Renal cortical epithelial cell (primary cell): ENCODE data around the gene TMEM80. TPM values are rescaled to one million over a fixed set of nuclear protein-coding genes. Genes with fewer than 3 reads are reported as not detected.
"Not testable (repeated sequence)": the region's sequence is repeated elsewhere in the genome, so short reads cannot be mapped to it uniquely, and the experiment has no call there.

ENCODE experiments used
- DNase-seq: peaks from one replicate; pipeline ENCODE4 v3.0.0-alpha.2; 2011; ENCODE audit warnings: low read depth
- total RNA-seq: library from RNA; depleted of rRNA; stranded (reverse); fragments of >200 nt; gene quantifications from 2 replicates; pipeline ENCODE4 v1.2.3, GENCODE V29; 2014

TMEM80 gene
- 3.6 and 7.7 TPM in 2 replicates for total RNA-seq

DNA sequence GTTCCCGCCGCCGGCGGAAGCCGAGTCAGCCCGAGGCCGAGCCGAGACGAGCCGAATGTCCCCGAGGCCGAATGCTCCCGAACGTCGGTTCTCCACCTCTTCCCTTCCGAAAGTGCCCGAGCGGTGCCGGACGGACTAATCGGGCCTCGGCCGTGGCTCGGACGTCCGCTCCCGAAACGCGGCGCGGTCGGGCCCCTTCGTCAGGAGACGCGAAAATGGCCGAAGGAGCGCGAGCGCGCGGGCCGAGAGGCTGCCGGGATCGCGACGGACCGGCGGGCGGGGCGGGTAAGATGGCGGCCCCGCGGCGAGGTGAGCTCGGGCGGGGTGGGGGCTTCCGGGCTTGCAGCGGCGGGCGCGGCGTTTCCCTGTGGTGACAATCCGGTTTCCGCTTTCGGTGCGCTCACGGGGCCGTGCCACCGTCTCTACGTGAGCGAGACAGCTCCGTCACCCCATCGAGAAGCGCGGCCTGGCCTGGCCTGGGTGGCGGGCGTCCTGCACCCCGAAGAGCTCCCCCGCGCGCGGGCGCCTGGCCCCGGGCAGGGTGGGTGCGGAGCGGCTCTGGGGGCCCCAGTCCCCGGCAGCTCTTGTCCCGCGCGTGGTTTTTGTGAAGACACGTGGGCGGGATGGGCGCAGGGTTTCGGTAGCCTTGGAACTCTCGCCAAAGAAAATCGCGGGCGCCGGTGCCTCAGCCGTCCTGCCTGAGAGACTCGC is at the start of gene TMEM80:
Gene TMEM80, plus strand, starts transcription at position 279 of the 711 bp plus-strand sequence. Its CDS starts 12 bp downstream, at position 291.
- DNase-seq, result peak; percentile 83

- no peak for DNase-seq
Measured at GRCh38 chr11:646214-646613, 49.4 kb upstream of the TMEM80 start.

DNA sequence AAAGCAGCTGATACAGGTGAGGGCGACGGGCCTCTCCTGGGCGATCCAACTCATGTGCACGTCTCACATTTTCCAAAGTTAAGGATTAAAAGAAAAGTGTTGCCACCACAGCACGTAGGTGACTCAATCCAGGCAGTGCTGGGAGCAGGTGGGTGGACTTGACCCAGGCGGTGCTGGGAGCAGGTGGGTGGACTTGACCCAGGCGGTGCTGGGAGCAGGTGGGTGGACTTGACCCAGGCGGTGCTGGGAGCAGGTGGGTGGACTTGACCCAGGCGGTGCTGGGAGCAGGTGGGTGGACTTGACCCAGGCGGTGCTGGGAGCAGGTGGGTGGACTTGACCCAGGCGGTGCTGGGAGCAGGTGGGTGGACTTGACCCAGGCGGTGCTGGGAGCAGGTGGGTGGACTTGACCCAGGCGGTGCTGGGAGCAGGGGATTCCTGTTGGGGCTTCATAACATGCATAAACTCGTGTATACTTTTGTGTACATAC is 47.9 kb upstream of the TMEM80 start:
- peak; percentile 60 for DNase-seq

DNA sequence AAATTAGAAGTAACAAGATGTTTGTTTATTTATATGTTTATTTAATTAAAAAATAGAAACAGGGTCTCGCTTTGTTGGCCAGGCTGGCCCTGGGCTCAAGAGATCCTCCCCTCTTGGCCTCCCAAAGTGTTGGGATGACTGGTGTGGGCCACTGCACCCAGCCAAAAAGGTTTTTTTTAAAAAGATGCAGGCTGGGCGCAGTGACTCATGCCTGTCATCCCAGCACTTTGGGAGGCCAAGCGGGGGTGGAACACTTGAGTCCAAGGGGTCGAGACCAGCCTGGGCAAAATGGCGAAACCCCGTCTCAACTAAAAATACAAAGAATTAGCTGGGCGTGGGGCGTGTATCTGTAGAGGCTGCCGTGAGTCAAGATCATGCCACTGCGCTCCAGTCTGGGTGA is 45.1 kb upstream of the TMEM80 start:
- no peak for DNase-seq

DNA sequence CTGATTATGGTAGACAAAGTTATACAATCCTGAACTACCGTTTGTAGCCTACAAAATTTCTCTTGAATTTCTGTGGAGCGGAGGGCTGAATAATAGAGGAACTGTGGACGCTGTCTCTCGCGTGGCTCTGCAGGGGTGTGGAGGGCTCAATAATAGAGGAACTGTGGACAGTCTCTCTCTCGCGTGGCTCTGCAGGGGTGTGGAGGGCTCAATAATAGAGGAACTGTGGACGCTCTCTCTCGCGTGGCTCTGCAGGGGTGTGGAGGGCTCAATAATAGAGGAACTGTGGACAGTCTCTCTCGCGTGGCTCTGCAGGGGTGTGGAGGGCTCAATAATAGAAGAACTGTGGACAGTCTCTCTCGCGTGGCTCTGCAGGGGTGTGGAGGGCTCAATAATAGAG is 42.5 kb upstream of the TMEM80 start:
- not testable (repeated sequence) for DNase-seq

- DNase-seq, result no peak
Measured at GRCh38 chr11:653837-654236, 41.8 kb upstream of the TMEM80 start.

DNA sequence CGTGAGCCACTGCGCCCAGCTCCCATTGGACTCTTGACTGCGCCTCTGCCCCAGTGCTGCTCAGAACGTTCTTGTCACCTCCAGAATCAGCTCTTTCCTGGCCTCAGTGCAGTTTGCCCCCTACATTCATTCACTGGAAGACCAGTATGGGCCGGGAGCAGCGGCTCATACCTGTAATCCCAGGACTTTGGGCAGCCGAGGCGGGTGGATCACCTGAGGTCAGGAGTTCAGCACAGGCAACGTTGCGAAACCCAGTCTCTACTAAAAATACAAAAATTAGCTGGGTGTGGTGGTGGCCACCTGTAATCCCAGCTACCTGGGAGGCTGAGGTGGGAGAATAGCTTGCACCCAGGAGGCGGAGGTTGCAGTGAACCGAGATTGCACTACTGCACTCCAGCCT is 41.2 kb upstream of the TMEM80 start:
- not testable (repeated sequence) for DNase-seq

DNA sequence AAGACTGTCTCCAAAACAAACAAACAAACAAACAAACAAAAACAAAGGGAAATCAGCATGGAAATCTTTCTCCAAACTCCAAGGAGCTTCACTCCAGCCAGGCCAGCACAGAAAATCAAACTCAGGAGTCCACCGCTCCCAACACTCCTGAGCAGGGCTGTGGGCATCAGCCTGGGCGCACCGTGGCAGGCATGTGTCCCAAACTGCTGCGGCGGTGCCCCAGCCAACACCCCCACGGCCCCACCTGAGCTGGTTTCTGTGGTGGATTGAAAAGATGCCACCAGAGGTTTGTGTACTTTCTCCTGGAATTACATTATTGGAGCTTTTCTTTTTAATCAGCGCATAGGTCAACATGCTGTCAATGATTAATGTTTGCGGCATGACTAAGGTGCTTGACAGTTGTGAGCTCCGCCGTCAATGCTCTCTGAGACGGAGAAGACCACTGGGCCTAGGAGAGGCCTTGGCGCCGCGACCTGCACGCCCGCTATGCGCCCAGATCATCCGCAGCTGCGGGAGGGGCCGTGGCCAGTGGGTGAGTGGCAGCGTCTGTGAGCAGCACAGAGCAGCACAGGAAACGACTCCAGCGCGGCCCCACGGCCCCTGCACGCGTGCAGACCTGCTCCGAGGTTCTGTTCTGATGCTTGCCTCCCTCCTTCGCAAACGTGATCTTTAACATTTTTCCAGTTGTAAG is 40.4 kb upstream of the TMEM80 start:
- DNase-seq, result peak; percentile 88

DNA sequence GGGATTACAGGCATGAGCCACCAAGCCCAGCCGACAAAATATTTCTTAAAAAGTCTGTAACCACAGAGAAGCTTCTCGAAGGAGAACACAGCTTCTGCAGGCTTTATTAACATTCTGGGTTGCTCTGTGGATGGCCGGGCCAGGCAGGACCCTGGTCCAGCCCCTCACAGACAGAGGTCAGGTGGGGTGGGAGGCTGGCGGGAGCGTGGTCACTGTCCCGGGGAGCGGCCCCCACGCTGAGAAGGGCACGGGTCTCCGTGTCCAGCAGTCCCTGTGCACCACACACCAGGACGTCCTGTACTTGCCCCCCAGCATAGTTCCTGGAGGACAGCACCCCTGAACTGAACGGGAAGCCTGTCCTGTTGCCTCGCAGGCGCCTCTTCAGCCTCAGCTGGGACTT is 39.2 kb upstream of the TMEM80 start:
- DNase-seq, result no peak

DNA sequence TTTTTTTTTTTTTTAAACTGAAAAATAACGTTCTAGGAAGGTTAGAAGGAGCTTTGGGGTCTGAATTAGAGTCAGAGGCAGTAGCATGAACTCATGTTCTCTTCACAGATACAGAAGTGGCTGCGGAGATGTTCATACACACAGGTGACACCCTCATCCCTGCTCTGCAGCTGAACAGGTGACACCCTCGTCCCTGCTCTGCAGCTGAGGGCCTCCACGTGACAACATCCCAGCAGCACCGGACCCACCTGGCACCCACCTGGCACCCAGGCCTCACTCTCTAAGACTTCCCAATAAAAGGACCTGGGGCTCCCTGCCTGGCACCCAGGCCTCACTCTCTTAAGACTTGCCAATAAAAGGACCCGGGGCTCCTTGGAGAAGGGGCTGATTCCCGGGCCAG is 38.8 kb upstream of the TMEM80 start:
- no peak for DNase-seq

GRCh38 chr11:657691-658126 is 37.9 kb upstream of the TMEM80 start:
- no peak for DNase-seq

GRCh38 chr11:659532-660085 is 36.0 kb upstream of the TMEM80 start:
- no peak for DNase-seq

DNA sequence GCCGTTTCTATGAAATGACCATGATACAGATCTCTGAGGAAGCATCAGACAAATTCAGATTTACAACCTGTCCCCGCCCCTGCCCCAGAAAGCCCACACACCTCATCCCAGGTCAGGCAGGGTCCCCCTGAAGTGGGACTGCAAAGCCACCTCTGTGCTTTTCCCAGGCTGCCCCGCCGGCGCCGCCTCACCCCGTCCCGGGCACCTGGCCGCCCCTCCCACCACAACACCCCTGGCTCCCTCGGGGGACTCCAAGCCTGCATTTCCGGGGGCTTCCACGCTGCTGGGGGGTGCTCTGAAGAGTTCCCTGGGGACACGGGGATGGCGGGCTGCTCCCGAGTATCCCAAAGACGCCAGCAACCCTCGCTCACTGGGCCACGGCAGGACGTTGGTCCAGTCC is 35.3 kb upstream of the TMEM80 start:
- no peak for DNase-seq

DNA sequence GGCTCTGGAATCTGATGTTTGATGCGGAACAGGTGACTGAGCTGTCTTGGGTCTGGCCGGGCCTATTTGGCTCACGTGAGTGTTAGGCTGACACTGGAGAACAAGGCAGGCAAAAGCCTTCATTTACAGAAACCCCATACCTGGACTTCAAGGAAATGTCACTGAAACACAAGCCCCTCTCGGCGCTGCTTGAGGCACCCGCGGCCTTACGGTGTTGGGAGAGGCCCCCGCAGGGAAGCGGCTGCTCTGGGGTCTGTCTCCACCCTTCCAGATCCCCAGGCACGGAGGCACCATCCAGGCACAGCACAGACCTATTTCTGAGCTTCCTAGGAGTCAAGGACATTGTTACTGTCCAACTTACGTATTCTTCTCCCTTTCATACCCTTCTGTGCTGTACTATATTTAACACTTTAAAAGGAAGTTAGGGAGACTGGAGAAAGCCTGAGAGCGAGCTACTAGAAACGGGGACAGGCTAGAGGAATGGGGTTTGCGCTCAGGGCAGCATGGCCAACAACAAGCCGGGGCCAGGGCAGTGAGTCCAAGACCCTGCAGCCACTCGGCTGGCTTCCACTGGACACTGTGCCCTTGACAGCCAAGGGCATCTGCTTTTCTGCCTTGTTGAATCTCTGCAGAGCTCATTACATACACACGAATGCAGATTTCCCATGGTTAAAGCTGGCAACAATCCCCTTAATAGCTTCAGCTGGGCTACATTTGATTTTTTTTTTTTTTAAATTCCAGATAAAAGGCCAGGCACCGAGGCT is 34.8 kb upstream of the TMEM80 start:
- DNase-seq, result no peak

GRCh38 chr11:662689-663274 is 32.8 kb upstream of the TMEM80 start:
- peak; percentile 27 for DNase-seq

DNA sequence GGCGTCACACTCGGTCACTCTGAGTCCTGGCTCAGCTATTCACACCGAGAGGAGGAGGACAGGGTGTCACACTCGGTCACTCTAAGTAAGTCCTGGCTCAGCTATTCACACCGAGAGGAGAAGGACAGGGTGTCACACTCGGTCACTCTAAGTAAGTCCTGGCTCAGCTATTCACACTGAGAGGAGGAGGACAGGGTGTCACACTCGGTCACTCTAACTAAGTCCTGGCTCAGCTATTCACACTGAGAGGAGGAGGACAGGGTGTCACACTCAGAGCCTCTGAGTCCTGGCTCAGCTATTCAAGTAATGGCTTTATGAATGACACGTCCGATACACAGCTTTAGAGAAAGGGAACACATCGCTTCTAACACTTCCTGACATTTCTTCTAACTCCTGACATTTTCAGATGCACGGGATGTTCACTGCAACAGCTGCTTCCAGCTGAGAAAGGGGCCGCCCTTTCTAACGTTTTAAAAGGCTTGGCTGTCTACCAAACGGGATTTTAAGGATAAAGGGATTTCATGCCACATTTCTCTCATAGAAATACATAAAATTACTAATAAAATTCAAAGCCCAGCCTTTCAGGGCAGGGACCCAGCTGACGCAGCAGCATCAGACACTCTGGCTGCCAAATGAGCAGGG is 30.4 kb upstream of the TMEM80 start:
- DNase-seq, result no peak

DNA sequence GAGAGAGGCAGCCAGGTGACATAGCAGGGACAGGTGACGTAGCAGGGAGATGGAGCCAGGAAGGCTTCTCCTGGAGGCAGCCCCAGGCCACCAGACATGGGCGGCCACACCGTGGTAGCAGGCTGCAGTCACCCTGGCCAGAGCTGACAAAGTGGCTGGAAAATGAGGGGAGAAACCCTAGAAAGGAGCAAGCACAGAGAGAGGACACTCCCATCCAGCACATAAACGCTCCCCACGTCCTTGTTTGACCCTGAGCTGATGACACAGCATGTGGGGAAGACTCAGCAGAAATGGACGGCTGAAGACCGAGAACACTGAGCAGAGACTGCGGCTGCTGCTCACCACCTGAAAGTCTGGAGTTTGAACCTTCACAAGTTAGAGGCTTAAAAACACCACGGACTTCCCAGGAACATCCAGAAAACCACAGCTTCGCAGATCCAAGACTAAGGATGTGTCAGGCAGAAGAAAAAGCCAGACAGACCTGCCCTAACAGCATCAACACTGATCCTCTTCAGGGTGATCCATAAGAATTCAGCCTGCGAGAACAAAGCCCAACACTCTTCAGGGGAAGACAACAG is 29.8 kb upstream of the TMEM80 start:
- peak; percentile 55 for DNase-seq

DNA sequence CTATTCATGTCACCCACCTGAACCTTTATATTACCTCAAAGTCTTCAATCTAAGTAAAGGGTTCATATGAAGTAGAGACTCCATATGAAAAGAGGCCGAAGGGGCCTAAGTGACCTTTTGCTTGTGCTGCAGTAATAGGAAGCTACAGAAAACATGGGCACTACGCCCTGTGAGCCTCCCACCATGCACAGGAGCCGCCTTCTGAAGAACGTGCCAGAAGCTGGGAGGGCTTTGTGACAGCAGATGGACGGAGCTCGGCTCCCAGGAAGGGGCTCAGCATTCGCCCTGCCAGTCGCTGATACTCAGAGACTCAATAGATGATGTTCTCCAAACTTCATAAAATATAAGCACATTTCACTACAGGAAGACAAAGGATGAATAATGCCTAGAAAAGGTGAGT is 21.8 kb upstream of the TMEM80 start:
- no peak for DNase-seq

DNA sequence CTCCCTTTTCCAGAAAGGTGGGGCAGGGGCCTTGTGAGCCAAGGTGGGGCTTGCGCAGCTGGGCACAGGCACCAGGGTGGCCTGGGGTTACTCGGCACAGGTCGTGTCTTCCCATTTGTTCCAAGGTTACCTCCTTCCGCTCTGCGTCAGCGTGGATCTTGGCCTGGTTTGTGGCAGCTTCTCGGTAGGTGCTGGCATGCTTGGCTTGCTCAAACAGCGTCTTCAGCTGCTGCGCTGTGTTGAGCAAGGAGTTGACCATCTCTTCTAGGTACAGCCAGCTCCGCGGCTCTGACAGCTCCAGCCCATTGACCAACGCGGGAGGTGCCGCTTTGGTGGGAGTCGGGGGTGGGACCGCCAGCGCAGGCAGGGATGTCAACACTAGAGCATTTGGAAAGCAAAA is 21.2 kb upstream of the TMEM80 start:
- no peak for DNase-seq

DNA sequence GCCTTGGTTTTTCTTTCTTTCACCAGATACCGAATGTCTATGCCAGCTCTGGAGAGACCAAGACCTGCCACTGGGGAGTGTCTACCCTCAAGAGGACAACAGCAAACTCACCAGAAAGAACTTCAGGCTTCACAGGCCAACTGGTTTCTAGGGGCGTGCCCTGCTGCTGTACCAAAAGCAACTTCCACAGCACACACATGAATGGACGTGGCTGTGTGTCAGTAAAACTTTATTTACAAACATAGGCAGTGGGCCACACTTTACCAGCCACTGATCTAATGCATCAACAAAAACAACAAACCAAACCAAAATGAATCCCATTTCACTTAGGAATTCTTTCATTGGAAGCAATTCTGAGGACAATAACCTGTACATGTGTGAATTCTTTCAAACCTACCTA is 17.3 kb upstream of the TMEM80 start:
- DNase-seq, result no peak
